ENCODE results near the gene JCAD.
"Not testable (repeated sequence)": the region's sequence is repeated elsewhere in the genome, so short reads cannot be mapped to it uniquely, and the experiment has no call there.

JCAD gene, protein sequence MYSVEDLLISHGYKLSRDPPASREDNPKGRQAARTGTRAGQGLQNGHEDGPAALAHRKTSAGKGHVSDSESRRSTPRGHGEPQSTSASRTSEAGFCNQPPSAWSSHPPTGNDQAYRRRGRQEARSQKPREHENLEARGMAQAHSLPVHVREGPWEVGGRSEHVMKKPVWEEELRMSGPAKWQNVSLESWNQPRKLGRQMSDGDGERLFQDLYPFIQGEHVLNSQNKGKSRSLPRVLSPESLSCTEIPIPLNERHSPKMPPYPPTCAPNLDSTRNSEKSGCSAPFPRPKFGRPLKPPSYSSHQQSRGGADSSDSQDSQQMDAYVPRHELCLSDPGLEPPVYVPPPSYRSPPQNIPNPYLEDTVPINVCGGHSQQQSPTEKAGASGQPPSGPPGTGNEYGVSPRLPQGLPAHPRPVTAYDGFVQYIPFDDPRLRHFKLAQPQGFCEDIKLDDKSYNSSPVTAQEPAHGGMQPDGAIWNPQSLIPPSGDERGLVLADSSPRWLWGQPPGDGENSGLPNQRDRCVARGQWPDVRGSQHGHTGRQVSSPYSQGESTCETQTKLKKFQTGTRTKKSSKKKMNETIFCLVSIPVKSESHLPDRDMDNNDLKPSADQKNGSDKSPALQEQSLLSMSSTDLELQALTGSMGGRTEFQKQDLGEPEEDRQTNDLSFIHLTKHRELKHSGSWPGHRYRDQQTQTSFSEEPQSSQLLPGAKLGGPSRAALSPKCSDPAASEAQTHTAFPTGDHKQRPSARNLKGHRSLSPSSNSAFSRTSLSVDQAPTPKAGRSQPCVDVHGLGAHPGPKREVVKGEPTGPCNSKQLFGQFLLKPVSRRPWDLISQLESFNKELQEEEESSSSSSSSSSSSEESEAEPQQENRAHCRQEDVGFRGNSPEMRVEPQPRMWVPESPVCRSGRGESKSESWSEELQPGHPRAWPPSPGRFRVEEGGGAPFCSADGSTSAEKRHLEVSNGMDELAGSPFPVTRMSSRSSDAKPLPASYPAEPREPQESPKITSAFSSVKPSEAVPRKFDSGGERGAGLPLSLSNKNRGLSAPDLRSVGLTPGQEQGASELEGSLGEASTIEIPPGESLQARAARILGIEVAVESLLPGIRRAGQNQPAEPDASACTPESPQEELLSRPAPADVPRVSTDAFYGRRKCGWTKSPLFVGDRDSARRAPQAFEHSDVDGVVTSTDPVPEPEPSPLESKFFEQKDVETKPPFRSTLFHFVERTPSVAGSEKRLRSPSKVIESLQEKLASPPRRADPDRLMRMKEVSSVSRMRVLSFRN (N-terminal part only)

GRCh38 chr10:30059209-30060107 lies at the start of gene JCAD:
Gene JCAD (minus strand): TSS chr10:30059586. CDS start chr10:30047812, 11,774 bp downstream.
- peak in 1 of 2 donors; percentile 40 for DNase-seq (ENCODE audit: low read depth in 2 of 2)

DNA sequence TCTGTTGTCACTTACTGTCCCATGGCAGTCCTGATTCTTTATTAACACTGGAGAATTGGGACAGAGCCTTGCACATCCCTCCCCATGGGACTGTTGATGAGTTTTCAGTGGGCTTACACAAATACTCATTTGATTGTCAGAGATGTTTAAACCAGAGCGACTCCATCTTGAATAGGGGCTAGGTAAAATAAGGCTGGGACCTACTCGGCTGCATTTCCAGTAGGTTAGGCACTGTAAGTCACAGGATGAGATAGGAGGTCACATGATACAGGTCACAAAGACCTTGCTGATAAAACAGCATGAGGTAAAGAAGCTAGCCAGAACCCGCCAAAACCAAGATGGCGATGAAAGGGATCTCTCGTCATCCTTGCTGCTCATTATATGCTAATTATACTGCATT lies 47.6 kb upstream of the JCAD start:
- no peak for DNase-seq (ENCODE audit: low read depth in 2 of 2)

- DNase-seq (ENCODE audit: low read depth in 2 of 2), result no peak
These were observed 44.4 kb upstream of the JCAD start for GRCh38 chr10:30103595-30104320.

GRCh38 chr10:30099706-30100105 lies 40.3 kb upstream of the JCAD start:
- DNase-seq (ENCODE audit: low read depth in 2 of 2), result not testable (repeated sequence)

DNA sequence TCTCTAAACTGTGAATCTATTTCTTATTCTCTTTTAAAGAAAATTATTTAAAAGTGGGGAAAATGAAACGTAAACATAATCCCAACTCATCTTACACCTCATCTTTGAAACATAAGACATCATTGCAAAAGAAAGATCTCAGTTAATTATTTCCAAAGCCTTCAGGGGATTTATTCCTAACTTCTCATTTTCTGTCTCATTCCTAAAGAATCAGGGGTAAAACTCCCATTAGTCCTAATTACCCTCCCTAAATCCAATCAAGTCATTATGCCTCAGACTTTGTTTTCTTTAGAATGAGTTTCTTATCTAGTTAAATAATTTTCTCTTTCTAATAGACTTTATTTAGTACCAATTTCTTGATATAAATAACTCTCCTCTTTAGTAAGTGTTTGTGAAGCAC lies 39.7 kb upstream of the JCAD start:
- no peak for DNase-seq (ENCODE audit: low read depth in 2 of 2)

DNA sequence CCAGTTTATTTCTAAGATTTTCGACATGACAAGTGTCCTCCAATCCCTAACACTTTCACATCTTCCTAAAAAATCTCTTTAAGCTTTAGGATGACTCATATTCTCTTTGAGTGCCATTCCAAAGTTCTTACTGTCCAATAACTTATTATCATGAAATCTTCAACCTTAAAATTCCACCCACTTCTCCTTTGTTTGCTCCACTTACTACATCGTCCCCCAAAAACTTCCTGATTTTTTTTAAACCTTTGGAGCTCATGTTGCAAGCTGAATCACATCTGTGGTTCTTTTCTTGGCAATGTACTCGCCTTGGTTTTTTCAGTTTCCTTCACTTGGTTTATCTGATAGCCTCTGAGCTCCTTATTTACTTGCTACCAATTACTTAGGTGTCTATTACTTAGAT lies 39.2 kb upstream of the JCAD start:
- DNase-seq (ENCODE audit: low read depth in 2 of 2), result no peak

- no peak for DNase-seq (ENCODE audit: low read depth in 2 of 2)
These were observed 37.2 kb upstream of the JCAD start for GRCh38 chr10:30096564-30096963.

GRCh38 chr10:30095631-30096422 lies 36.4 kb upstream of the JCAD start:
- DNase-seq (ENCODE audit: low read depth in 2 of 2), result no peak

- no peak for DNase-seq (ENCODE audit: low read depth in 2 of 2)
These were observed 35.2 kb upstream of the JCAD start for GRCh38 chr10:30094601-30095000.

- no peak for DNase-seq (ENCODE audit: low read depth in 2 of 2)
These were observed 34.0 kb upstream of the JCAD start for GRCh38 chr10:30093303-30093950.

DNA sequence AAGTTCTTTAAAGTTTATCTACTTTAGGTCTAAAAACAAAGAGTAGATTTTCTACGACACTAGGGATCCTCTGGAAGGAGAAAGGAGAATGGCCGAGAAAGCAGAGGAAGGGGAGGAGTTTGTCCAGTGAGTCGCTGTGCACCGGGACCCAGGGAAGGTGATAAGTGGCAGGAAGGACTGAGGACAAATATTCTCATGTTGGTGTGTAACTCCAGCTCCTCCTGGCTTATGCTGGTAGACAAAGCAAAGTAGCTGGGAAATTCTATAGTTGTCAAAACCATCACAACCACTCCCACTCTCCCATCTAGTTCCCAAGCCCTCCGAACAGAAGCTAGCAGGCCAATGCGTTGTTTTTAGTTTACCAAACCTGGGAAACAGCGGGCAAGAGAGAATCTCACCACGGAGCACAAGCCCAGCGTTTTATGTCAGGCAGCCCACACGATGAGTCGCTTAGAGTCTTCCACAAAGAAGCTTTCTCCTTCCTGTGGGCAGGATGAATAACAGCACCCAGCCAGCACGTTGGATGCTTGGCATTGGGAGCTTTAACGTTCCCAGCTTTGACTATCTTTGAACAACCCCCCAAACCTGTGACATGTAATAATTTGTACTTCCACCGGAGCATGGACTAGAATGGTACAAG lies 32.9 kb upstream of the JCAD start:
- DNase-seq (ENCODE audit: low read depth in 2 of 2), result no peak

GRCh38 chr10:30091136-30091535 lies 31.8 kb upstream of the JCAD start:
- no peak for DNase-seq (ENCODE audit: low read depth in 2 of 2)

- no peak for DNase-seq (ENCODE audit: low read depth in 2 of 2)
These were observed 28.8 kb upstream of the JCAD start for GRCh38 chr10:30088178-30088577.

DNA sequence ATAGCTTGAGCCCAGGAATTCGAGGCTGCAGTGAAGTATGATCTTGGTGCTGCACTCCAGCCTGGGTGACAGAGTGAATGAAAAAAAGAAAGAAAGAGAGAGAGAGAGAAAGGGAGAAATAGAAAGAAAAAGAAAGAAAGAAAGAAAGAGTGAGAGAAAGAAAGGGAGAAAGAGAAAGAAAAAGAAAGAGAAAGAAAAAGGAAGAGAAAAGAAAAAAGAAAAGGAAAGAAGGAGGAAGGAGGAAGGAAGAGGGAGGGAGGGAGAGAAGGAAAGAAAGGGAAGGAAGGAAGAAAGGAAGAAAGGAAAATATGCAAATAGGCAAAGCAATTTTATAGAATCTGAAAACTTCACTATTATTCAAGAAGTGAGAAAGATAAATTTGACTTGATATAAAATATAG lies 24.5 kb upstream of the JCAD start:
- DNase-seq (ENCODE audit: low read depth in 2 of 2), result no peak

- no peak for DNase-seq (ENCODE audit: low read depth in 2 of 2)
These were observed 21.8 kb upstream of the JCAD start for GRCh38 chr10:30081182-30081581.

DNA sequence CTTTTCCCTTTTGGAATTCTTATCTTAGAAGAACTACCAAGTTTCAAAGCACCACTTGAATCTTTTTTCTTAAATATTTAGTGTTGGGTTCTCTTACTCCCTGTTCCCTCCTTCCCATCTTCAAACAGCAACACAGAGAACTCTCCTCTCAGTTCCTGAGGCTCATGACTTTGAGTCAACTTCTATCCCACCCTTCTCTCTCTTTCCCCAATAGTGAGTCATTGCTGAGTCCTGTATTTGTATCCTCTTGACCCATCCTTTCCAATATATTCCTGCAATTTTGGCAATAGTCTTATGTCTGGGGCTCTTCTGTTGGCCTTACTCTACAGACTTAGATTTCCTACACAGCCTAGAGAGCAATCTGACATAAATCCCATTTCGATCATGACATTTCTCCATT lies 20.8 kb upstream of the JCAD start:
- DNase-seq (ENCODE audit: low read depth in 2 of 2), result no peak

GRCh38 chr10:30079408-30079807 lies 20.0 kb upstream of the JCAD start:
- no peak for DNase-seq (ENCODE audit: low read depth in 2 of 2)

DNA sequence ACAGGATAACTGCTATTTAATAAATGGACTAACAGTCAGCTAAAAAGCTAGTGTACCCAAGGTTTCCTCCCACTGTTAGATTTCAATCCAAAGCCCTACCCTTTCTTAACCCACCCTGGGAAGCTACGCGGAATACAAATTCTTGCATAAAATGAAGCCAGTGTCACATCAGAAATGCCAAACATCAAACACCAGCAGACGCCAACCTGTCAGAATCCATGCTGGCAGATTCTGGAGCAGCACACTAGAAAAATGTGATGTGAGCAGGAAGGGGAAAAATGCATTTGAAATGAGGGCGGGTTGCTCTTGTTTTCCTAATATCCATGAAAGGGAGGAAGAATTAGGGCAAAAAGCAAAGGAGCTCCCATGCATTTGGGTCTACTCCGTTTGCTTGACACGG lies 16.1 kb upstream of the JCAD start:
- no peak for DNase-seq (ENCODE audit: low read depth in 2 of 2)

All from stimulated activated CD8-positive, alpha-beta memory T cell treated with anti-CD3 and anti-CD28 coated beads, Interleukin-7, amount 100 ng/mL, for 4 hours (primary cell).